Tibial nerve (tissue), 4 donors: Measurements from ENCODE around the gene MAGEA11. TPM values are rescaled to one million over a fixed set of nuclear protein-coding genes. Genes with fewer than 3 reads are reported as not detected.
"Not testable (repeated sequence)": the region's sequence is repeated elsewhere in the genome, so short reads cannot be mapped to it uniquely, and the experiment has no call there.

Source experiments
- DNase-seq, 2 donors: peaks; one replicate each; pipeline ENCODE4 v3.0.0-alpha.2; 2019; ENCODE audit warnings: low spot score in 2 of 2
- H3K27ac ChIP-seq, 4 donors: fragments of 200-600 bp; sonication (generic) in 3 of 4; one replicate each; pipeline ENCODE4 v1.5.1; 2017 to 2019; ENCODE audit warnings: mild to moderate bottlenecking in 1 of 4
- H3K27me3 ChIP-seq, 2 donors: fragments of 200-600 bp; sonication (generic) in 1 of 2; one replicate each; pipeline versions ENCODE4 v1.5.1 to v1.6.0; 2017 to 2019
- H3K36me3 ChIP-seq, 3 donors: fragments of 200-600 bp; sonication (generic); one replicate each; pipeline ENCODE4 v1.5.1; 2018 to 2019
- H3K4me1 ChIP-seq, 4 donors: fragments of 200-600 bp; sonication (generic) in 3 of 4; one replicate each; pipeline ENCODE4 v1.5.1; 2017 to 2019
- H3K4me3 ChIP-seq, 4 donors: fragments of 200-600 bp; sonication (generic) in 3 of 4; one replicate each; pipeline ENCODE4 v1.5.1; 2017 to 2019; ENCODE audit warnings: mild to moderate bottlenecking in 1 of 4, moderate library complexity in 1 of 4
- H3K9me3 ChIP-seq, 4 donors: fragments of 200-600 bp; sonication (generic) in 3 of 4; one replicate each; pipeline ENCODE4 v1.5.1; 2017 to 2019
- EP300 ChIP-seq, 2 donors: sonication (generic); formaldehyde crosslinking; IDR thresholded peaks; one replicate each; pipeline ENCODE4 v1.6.1; 2017; ENCODE audit warnings: antibody characterized with exemption in 2 of 2, mild to moderate bottlenecking in 1 of 2
- POLR2A ChIP-seq, 2 donors: fragments of 450-650 bp; IDR thresholded peaks; one replicate each; pipeline ENCODE4 v1.6.1; 2017; ENCODE audit warnings: antibody characterized with exemption in 2 of 2, mild to moderate bottlenecking in 2 of 2, moderate library complexity in 2 of 2
- WGBS, 2 donors: methylation state at CpG; one replicate each; pipeline ENCODE4 v1.1.5; 2018; 5-methylcytosine and 5-hydroxymethylcytosine counted together
- small RNA-seq: library from RNA; depleted of rRNA; stranded (forward); fragments of <200 nt; gene quantifications from one replicate; pipeline ENCODE3, GENCODE V24; 2016
- total RNA-seq, 4 donors: library from RNA; depleted of rRNA; stranded (reverse); fragments of >200 nt; gene quantifications; one replicate each; pipeline ENCODE4 v1.1.0, GENCODE V29; 2016
- TF ChIP-seq, protein P1 (sequence below), 5 experiments: fragments of 200-600 bp in 3 of 5; fragments of 450-650 bp in 2 of 5; sonication (generic) in 3 of 5; IDR thresholded peaks; one replicate each; pipeline ENCODE4 v1.5.1; 2016 to 2019; ENCODE audit warnings: antibody characterized with exemption in 5 of 5, mild to moderate bottlenecking in 3 of 5, moderate library complexity in 2 of 5

Gene MAGEA11
- total RNA-seq, 4 donors from 2014 or later = not detected

DNA sequence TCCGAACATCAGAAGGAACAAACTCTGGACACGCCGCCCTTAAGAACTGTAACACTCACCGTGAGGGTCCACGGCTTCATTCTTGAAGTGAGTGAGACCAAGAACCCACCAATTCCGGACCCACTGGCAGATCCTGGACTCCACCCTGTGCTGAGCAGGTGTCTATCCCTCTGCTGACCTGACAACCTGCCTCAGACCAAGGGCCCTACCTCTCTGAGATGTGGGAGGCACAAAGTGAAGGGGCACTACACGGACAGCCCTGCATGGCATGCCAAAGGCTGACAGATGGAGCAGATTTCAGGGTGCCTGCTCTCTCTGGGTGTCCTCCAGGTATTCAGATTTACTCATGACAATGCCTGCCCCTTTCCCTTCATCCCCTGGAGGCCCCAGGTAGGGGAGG, 48.0 kb downstream of the MAGEA11 start:
- Histone ChIP-seq H3K4me3 (no peak overlapping the region), H3K9me3 (no peaks in the 10 kb centered on the region), H3K4me1 (no peaks in the 10 kb centered on the region), H3K27me3 (peaks cover 0 to 4% of the 10 kb centered on the region in 2 donors), H3K36me3 (no peaks in the 10 kb centered on the region), H3K27ac (no peak overlapping the region)
- WGBS, 2 donors = 82 to 100% methylated on average over 1 to 7 of the region's 7 CpGs
- TF ChIP-seq POLR2A (IDR thresholded peaks at IDR 0.05) = no peak
- no peak for TF ChIP-seq EP300 (IDR thresholded peaks at IDR 0.05)
- TF ChIP-seq, protein P1, sequence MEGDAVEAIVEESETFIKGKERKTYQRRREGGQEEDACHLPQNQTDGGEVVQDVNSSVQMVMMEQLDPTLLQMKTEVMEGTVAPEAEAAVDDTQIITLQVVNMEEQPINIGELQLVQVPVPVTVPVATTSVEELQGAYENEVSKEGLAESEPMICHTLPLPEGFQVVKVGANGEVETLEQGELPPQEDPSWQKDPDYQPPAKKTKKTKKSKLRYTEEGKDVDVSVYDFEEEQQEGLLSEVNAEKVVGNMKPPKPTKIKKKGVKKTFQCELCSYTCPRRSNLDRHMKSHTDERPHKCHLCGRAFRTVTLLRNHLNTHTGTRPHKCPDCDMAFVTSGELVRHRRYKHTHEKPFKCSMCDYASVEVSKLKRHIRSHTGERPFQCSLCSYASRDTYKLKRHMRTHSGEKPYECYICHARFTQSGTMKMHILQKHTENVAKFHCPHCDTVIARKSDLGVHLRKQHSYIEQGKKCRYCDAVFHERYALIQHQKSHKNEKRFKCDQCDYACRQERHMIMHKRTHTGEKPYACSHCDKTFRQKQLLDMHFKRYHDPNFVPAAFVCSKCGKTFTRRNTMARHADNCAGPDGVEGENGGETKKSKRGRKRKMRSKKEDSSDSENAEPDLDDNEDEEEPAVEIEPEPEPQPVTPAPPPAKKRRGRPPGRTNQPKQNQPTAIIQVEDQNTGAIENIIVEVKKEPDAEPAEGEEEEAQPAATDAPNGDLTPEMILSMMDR (IDR thresholded peaks at IDR 0.05) = no peak
- no peak for DNase-seq

DNA sequence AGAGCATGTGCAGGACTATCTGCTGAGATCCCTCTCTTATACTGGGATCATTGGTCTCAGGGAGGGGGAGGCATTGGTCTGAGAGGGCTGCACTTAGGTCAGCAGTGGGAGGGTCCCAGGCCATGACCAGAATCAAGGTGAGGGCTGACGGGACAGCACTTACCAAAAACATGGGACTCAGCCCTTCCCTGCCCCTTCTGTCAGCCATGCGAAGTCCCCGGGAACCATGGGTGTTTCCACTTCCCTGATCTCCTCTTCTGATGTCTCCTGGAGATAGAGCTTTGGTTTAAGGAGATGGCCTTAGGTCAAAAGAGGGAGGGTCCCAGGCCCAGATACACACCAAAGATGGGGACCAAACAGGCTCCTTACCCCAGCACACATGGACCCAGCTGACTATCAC, 49.1 kb downstream of the MAGEA11 start:
- Histone ChIP-seq H3K9me3 (no peaks in the 10 kb centered on the region), H3K4me3 (no peak overlapping the region), H3K27ac (no peak overlapping the region), H3K4me1 (no peaks in the 10 kb centered on the region), H3K36me3 (no peaks in the 10 kb centered on the region), H3K27me3 (peaks cover 0 to 1% of the 10 kb centered on the region in 2 donors)
- 81 to 90% methylated on average over 3 of the region's 3 CpGs for WGBS, 2 donors
- no peak for TF ChIP-seq POLR2A (IDR thresholded peaks at IDR 0.05)
- TF ChIP-seq, protein P1 (IDR thresholded peaks at IDR 0.05) = no peak
- TF ChIP-seq EP300 (IDR thresholded peaks at IDR 0.05) = no peak
- no peak for DNase-seq

DNA sequence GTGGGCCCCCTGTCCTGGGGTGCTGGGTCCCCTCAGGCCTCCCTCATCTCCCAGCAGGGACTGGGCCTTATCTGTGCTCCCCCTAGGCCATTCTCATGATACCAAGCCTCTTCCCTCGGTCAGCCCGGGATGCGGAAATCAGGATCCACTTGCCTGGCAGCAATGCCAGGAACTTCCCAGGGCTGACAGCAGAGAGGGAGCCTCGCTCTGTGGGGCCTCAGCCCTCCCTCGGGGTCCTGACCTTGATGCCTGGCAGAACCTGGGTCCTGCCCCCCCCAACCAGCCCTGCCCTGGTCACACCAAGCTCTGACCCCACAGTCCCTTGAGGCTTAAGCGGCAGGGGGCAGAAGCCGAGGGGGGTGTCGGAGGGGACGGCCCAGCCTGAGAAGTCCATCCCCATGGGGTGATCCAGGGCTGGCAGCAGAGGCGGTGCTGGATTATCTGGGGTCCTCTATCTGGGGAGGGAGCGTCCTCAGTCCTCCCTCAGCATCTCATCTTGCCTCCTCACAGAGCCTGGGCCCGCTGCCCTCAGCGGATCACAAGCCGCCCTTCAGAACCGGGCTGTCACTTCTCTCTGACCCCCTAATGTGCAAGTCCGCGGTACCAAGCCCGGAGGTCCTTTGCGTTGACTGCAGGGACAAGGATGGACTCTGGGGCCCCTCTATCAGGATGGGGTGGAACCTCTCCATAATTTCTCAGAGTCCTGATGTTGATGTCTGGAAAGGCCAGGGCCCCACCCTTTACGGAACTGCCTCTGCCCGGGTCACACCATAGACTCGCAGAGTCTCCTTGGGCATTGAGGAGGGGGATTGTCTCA, 50.2 kb downstream of the MAGEA11 start:
- H3K27ac ChIP-seq = not testable (repeated sequence)
- WGBS, 2 donors = 93% methylated on average over 13 of the region's 22 CpGs; no CpG with 5 or more reads in 1 of the 2 donors

DNA sequence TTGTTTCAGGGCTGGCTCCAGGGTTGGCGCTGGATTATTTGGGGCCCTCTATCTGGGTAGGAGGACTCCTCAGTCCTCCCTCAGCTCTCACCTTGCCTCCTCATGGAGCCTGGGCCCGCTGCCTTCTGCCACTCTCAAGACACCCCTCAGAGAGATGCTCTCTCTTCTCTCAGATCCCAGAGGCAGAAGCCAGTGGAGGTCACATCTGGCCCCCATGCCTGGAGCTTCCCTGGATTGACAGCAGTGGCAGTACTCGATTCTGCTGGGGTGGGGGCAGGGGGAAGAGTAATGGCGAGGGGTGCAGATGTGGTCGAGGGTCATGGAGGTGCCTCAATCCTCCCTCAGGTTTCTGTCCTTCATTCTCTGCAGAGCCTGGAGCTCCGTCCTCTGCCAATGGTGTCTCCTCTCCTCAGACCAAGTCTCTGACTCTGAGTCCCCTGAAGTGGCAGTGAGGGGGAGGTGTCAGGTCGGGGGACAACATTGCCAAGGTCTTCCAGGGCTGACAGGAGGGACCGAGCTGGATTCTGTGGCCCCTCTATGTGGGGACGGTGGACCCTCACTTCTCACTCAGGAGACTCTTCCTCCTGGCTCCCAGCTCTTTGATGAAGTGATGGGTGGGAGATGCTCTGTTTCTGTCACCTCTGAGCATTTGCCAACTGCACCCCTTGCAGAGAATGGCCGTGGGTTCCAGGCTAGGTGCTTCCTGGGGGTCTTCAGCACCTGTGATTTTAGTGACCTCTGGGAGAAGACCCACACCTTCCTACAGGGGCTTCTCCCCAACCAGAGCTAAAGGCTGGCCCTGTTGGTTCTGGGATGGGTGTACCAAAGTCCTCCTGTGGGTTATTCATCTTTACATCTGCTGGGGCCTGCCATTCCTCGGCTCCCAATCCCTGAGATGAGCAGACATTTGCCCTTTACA, 51.1 kb downstream of the MAGEA11 start:
- TF ChIP-seq POLR2A (IDR thresholded peaks at IDR 0.05) = no peak
- TF ChIP-seq, protein P1 (IDR thresholded peaks at IDR 0.05) = no peak
- no peak for TF ChIP-seq EP300 (IDR thresholded peaks at IDR 0.05)
- no peak overlapping the region for H3K4me3 ChIP-seq
- no peak overlapping the region for H3K27ac ChIP-seq
- H3K9me3 ChIP-seq = no peaks in the 10 kb centered on the region
- no peaks in the 10 kb centered on the region for H3K27me3 ChIP-seq
- no peaks in the 10 kb centered on the region for H3K4me1 ChIP-seq
- no peak for DNase-seq
- no peaks in the 10 kb centered on the region for H3K36me3 ChIP-seq
- 75 to 88% methylated on average over 5 to 11 of the region's 11 CpGs for WGBS, 2 donors

More for the DNA sequence above, 50.2 kb downstream of the MAGEA11 start:
- H3K9me3 ChIP-seq, H3K36me3 ChIP-seq, H3K4me1 ChIP-seq, DNase-seq, H3K4me3 ChIP-seq, H3K27me3 ChIP-seq: not testable (repeated sequence)

Small RNAs within 50 kb of the gene (small RNA-seq; reads per million reads assigned to genes)
- gene AC244098.1 (not detected), gene AC244098.2 (not detected), gene AC244098.3 (not detected)

Other genes with a start within 250 kb of the MAGEA11 start
- gene IDS, start 206.8 kb upstream of the MAGEA11 start, total RNA-seq = 100 to 1,000 TPM in 1 of 4 donors, 10 to 100 TPM in 3; 68.4 to 118 (median 92.4) TPM
- gene EOLA1, start 171.0 kb upstream of the MAGEA11 start, total RNA-seq = 10 to 100 TPM in 3 of 4 donors, 1 to 10 TPM in 1; 9.8 to 16.5 (median 12.3) TPM
- not detected for gene HSFX3, start 162.1 kb upstream of the MAGEA11 start, total RNA-seq
- not detected for gene MAGEA9B, start 124.6 kb upstream of the MAGEA11 start, total RNA-seq
- 1 to 10 TPM in 2 of 4 donors, not detected in 2; 1.2 to 3.3 TPM for gene HSFX2, start 116.7 kb upstream of the MAGEA11 start, total RNA-seq
- 10 to 100 TPM; 14.7 to 29.1 (median 21.5) TPM for gene TMEM185A, start 80.3 kb upstream of the MAGEA11 start, total RNA-seq
- 1 to 10 TPM; 1.4 to 3.0 (median 2.0) TPM for gene HSFX1, start 62.0 kb downstream of the MAGEA11 start, total RNA-seq
- gene MAGEA9, start 69.9 kb downstream of the MAGEA11 start, total RNA-seq = not detected
- not detected for gene MAGEA8, start 169.1 kb downstream of the MAGEA11 start, total RNA-seq
- not detected for gene HSFX4, start 217.5 kb downstream of the MAGEA11 start, total RNA-seq
- gene EOLA2, start 226.4 kb downstream of the MAGEA11 start, total RNA-seq = 10 to 100 TPM; 35.0 to 40.8 (median 38.3) TPM